ENCODE measurements around the gene ALDH1B1. TPM values are rescaled to one million over a fixed set of nuclear protein-coding genes. Genes with fewer than 3 reads are reported as not detected.

Gene ALDH1B1
- total and polyA plus RNA-seq, 2 experiments from 2014 or later = 26.9 to 39.5 TPM

GRCh38 chr9:38436708-38437107 lies 44.2 kb downstream of the ALDH1B1 start:
- no peak overlapping the region for H3K9ac ChIP-seq
- no peak overlapping the region for H3K4me3 ChIP-seq
- H3K9me2 ChIP-seq (ENCODE audit: insufficient read depth) = no peaks in the 10 kb centered on the region
- no peak for DNase-seq
- in situ Hi-C loops (cut with MboI) = no loop called here
- peaks cover 20% of the 10 kb centered on the region for H3F3A ChIP-seq (ENCODE audit: insufficient read depth)
- H4K20me1 ChIP-seq (ENCODE audit: insufficient read depth) = no peaks in the 10 kb centered on the region
- H3K27me3 ChIP-seq (replicated peaks; ENCODE audit: insufficient read depth) = no peaks in the 10 kb centered on the region
- no peak overlapping the region for H2AFZ ChIP-seq
- H3K27ac ChIP-seq = no peak overlapping the region
- H3K4me1 ChIP-seq (ENCODE audit: insufficient read depth) = peaks cover 34% of the 10 kb centered on the region
- TF ChIP-seq EZH2 (IDR thresholded peaks at IDR 0.05; ENCODE audit: insufficient read depth, poor library complexity, severe bottlenecking) = no peak
- no peak for TF ChIP-seq EZH2phosphoT487 (IDR thresholded peaks at IDR 0.05; ENCODE audit: insufficient read depth, low read depth)
- H3K4me2 ChIP-seq (ENCODE audit: unreplicated experiment) = no peak overlapping the region
- no peaks in the 10 kb centered on the region for H3K9me3 ChIP-seq (ENCODE audit: low read depth)
- H3K36me3 ChIP-seq (ENCODE audit: low read depth) = no peaks in the 10 kb centered on the region
- 84 to 97% methylated on average over 2 of the region's 2 CpGs for WGBS, 2 experiments (ENCODE audit: low coverage in 1 of 2, low lambda C conversion rate in 2 of 2, missing lambda C conversion rate in 2 of 2)
- no peaks in the 10 kb centered on the region for H3K79me2 ChIP-seq (ENCODE audit: insufficient read depth)

GRCh38 chr9:38437193-38437823 lies 44.8 kb downstream of the ALDH1B1 start:
- H3K9me3 ChIP-seq (ENCODE audit: low read depth) = no peaks in the 10 kb centered on the region
- peaks cover 34% of the 10 kb centered on the region for H3K4me1 ChIP-seq (ENCODE audit: insufficient read depth)
- no peaks in the 10 kb centered on the region for H4K20me1 ChIP-seq (ENCODE audit: insufficient read depth)
- H2AFZ ChIP-seq = peak overlapping the region; percentile 38
- no peak overlapping the region for H3K4me2 ChIP-seq (ENCODE audit: unreplicated experiment)
- H3K36me3 ChIP-seq (ENCODE audit: low read depth) = no peaks in the 10 kb centered on the region
- no peak overlapping the region for H3K4me3 ChIP-seq
- TF ChIP-seq EZH2phosphoT487 (IDR thresholded peaks at IDR 0.05; ENCODE audit: insufficient read depth, low read depth) (no peak), EZH2 (IDR thresholded peaks at IDR 0.05; ENCODE audit: insufficient read depth, poor library complexity, severe bottlenecking) (no peak)
- no peaks in the 10 kb centered on the region for H3K27me3 ChIP-seq (replicated peaks; ENCODE audit: insufficient read depth)
- in situ Hi-C loops (cut with MboI) = no loop called here
- no peaks in the 10 kb centered on the region for H3K9me2 ChIP-seq (ENCODE audit: insufficient read depth)
- no peaks in the 10 kb centered on the region for H3K79me2 ChIP-seq (ENCODE audit: insufficient read depth)
- H3K9ac ChIP-seq = no peak overlapping the region
- H3K27ac ChIP-seq = no peak overlapping the region
- H3F3A ChIP-seq (ENCODE audit: insufficient read depth) = peaks cover 20% of the 10 kb centered on the region
- peak; percentile 39 for DNase-seq
- 86 to 87% methylated on average over 11 of the region's 11 CpGs for WGBS, 2 experiments (ENCODE audit: low coverage in 1 of 2, low lambda C conversion rate in 2 of 2, missing lambda C conversion rate in 2 of 2)

- in situ Hi-C loops (cut with MboI) = no loop called here
- 48 to 61% methylated on average over 3 of the region's 3 CpGs for WGBS, 2 experiments (ENCODE audit: low coverage in 1 of 2, low lambda C conversion rate in 2 of 2, missing lambda C conversion rate in 2 of 2)
Measured at GRCh38 chr9:38439291-38439915, 46.9 kb downstream of the ALDH1B1 start.

GRCh38 chr9:38439916-38440301 lies 47.4 kb downstream of the ALDH1B1 start:
- Histone ChIP-seq H3F3A (ENCODE audit: insufficient read depth) (peaks cover 16% of the 10 kb centered on the region), H3K4me1 (ENCODE audit: insufficient read depth) (peaks cover 28% of the 10 kb centered on the region), H3K36me3 (ENCODE audit: low read depth) (no peaks in the 10 kb centered on the region), H3K9me2 (ENCODE audit: insufficient read depth) (no peaks in the 10 kb centered on the region), H3K4me3 (no peak overlapping the region), H3K4me2 (ENCODE audit: unreplicated experiment) (no peak overlapping the region), H3K79me2 (ENCODE audit: insufficient read depth) (no peaks in the 10 kb centered on the region), H3K27ac (no peak overlapping the region), H2AFZ (no peak overlapping the region), H4K20me1 (ENCODE audit: insufficient read depth) (no peaks in the 10 kb centered on the region), H3K9me3 (ENCODE audit: low read depth) (no peaks in the 10 kb centered on the region), H3K27me3 (replicated peaks; ENCODE audit: insufficient read depth) (no peaks in the 10 kb centered on the region), H3K9ac (no peak overlapping the region)
- in situ Hi-C loops (cut with MboI) = no loop called here
- DNase-seq = no peak
- WGBS, 2 experiments (ENCODE audit: low coverage in 1 of 2, low lambda C conversion rate in 2 of 2, missing lambda C conversion rate in 2 of 2) = 94 to 95% methylated on average over 1 of the region's 1 CpG
- no peak for TF ChIP-seq EZH2phosphoT487 (IDR thresholded peaks at IDR 0.05; ENCODE audit: insufficient read depth, low read depth)
- TF ChIP-seq EZH2 (IDR thresholded peaks at IDR 0.05; ENCODE audit: insufficient read depth, poor library complexity, severe bottlenecking) = no peak

More at GRCh38 chr9:38439291-38439915, 46.9 kb downstream of the ALDH1B1 start:
- Histone ChIP-seq H3K79me2 (ENCODE audit: insufficient read depth) (no peaks in the 10 kb centered on the region), H4K20me1 (ENCODE audit: insufficient read depth) (no peaks in the 10 kb centered on the region), H3K27ac (no peak overlapping the region), H2AFZ (no peak overlapping the region), H3K9ac (no peak overlapping the region), H3K4me3 (no peak overlapping the region), H3K36me3 (ENCODE audit: low read depth) (no peaks in the 10 kb centered on the region), H3K27me3 (replicated peaks; ENCODE audit: insufficient read depth) (no peaks in the 10 kb centered on the region), H3K4me2 (ENCODE audit: unreplicated experiment) (no peak overlapping the region), H3K4me1 (ENCODE audit: insufficient read depth) (peaks cover 33% of the 10 kb centered on the region), H3K9me2 (ENCODE audit: insufficient read depth) (no peaks in the 10 kb centered on the region), H3K9me3 (ENCODE audit: low read depth) (no peaks in the 10 kb centered on the region), H3F3A (ENCODE audit: insufficient read depth) (peaks cover 20% of the 10 kb centered on the region)
- no peak for DNase-seq
- TF ChIP-seq EZH2 (IDR thresholded peaks at IDR 0.05; ENCODE audit: insufficient read depth, poor library complexity, severe bottlenecking) (no peak), EZH2phosphoT487 (IDR thresholded peaks at IDR 0.05; ENCODE audit: insufficient read depth, low read depth) (no peak)
